Esophagus squamous epithelium (tissue), 4 donors: ENCODE data around the gene DMBX1.

ENCODE experiments used
- CTCF ChIP-seq, 6 experiments: fragments of 450-650 bp in 4 of 6; fragments of 200-600 bp in 2 of 6; sonication (generic) in 2 of 6; IDR thresholded peaks; one replicate each; pipeline ENCODE4 v1.5.1; 2016 to 2019; ENCODE audit warnings: antibody characterized with exemption in 6 of 6, mild to moderate bottlenecking in 4 of 6, moderate library complexity in 4 of 6
- POLR2A ChIP-seq, 4 donors: fragments of 450-650 bp; IDR thresholded peaks; one replicate each; pipeline ENCODE4 v1.6.1; 2017; ENCODE audit warnings: antibody characterized with exemption in 4 of 4, mild to moderate bottlenecking in 4 of 4, moderate library complexity in 3 of 4

GRCh38 chr1:46490656-46491442 lies 1.2 kb downstream of the DMBX1 start:
- TF ChIP-seq CTCF (IDR thresholded peaks at IDR 0.05) (no peak), POLR2A (IDR thresholded peaks at IDR 0.05) (no peak)
